ENCODE results near the gene SLC39A11.
"Not testable (repeated sequence)": the region's sequence is repeated elsewhere in the genome, so short reads cannot be mapped to it uniquely, and the experiment has no call there.

GRCh38 chr17:72782437-72782836 lies 310.1 kb downstream of the SLC39A11 start:
- TF ChIP-seq CTCF (IDR thresholded peaks at IDR 0.05; ENCODE audit: low read depth, low read length); EZH2phosphoT487 (IDR thresholded peaks at IDR 0.05; ENCODE audit: low read depth): not testable (repeated sequence)

Data from OCI-LY3 (cell line).